Panc1 (cell line): Measurements from ENCODE around the gene CD28. TPM values are rescaled to one million over a fixed set of nuclear protein-coding genes. Genes with fewer than 3 reads are reported as not detected.

Source experiments
- ATAC-seq: fragments of 200-7000 bp; cut with Tn5 transposase; 2 replicates; pipeline ENCODE4 v1.9.1; 2020; ENCODE audit warnings: mild to moderate bottlenecking, moderate library complexity
- BruUV-seq: library from RNA; stranded (reverse); fragments of 400-500 nt; replicated peaks from 2 replicates; lab custom pipeline; 2021; lab: Mats Ljungman, UMichigan
- CTCF ChIA-PET: fragments of 300-600 bp; sonication (Branson Sonifier 250); formaldehyde crosslinking; loops from one replicate; lab custom pipeline; 2022; ENCODE audit warnings: antibody characterized with exemption; lab: Charles Lee
- POLR2A ChIA-PET: fragments of 300-600 bp; sonication (Branson Sonifier 250); formaldehyde crosslinking; loops from one replicate; lab custom pipeline; 2022; ENCODE audit warnings: antibody characterized with exemption; lab: Charles Lee
- DNase-seq: peaks from one replicate; pipeline ENCODE4 v3.0.0-alpha.2; 2010; ENCODE audit warnings: low read depth, low spot score
- H3K27ac ChIP-seq: 2 replicates; pipeline ENCODE4 v1.5.1; 2011; ENCODE audit warnings: mild to moderate bottlenecking, low read length, inconsistent platforms
- H3K27me3 ChIP-seq: fragments of 200-500 bp; sonication (Bioruptor generic); 2 replicates; pipeline ENCODE4 v1.6.0; 2014; ENCODE audit warnings: low read length, inconsistent platforms; ENCODE audit not compliant: control insufficient read depth, insufficient read depth
- H3K36me3 ChIP-seq: fragments of 200-500 bp; sonication (Bioruptor generic); 2 replicates; pipeline ENCODE4 v1.5.1; 2014; ENCODE audit warnings: inconsistent platforms, mild to moderate bottlenecking, low read length, moderate library complexity; ENCODE audit not compliant: control insufficient read depth, insufficient read depth
- H3K4me1 ChIP-seq: 2 replicates; pipeline ENCODE4 v1.5.1; 2011; ENCODE audit warnings: inconsistent platforms, mild to moderate bottlenecking, low read length, moderate library complexity; ENCODE audit not compliant: control insufficient read depth, insufficient read depth
- H3K4me3 ChIP-seq, 2 experiments: 2 replicates each; pipeline ENCODE4 v1.5.1; 2011 to 2012; ENCODE audit warnings: low read depth in 2 of 2, low read length in 2 of 2, mild to moderate bottlenecking in 2 of 2, inconsistent platforms in 1 of 2, moderate library complexity in 1 of 2
- H3K9me3 ChIP-seq: fragments of 200-500 bp; sonication (Bioruptor generic); 2 replicates; pipeline ENCODE4 v1.5.1; 2014; ENCODE audit warnings: low read depth, mild to moderate bottlenecking, inconsistent platforms, low read length, moderate library complexity; ENCODE audit not compliant: control insufficient read depth, insufficient read depth
- CTCF ChIP-seq: fragments of 450-650 bp; IDR thresholded peaks from 2 replicates; pipeline ENCODE4 v1.5.1; 2017; ENCODE audit warnings: mild to moderate bottlenecking
- POLR2AphosphoS5 ChIP-seq: IDR thresholded peaks from 2 replicates; pipeline ENCODE4 v1.6.1; 2012; ENCODE audit warnings: mild to moderate bottlenecking, low read depth, low read length, moderate library complexity
- REST ChIP-seq, 2 experiments: IDR thresholded peaks; 2 replicates each; pipeline ENCODE4 v1.6.1; 2011 to 2012; ENCODE audit warnings: low read depth in 2 of 2, control low read depth in 1 of 2, low read length in 1 of 2, mild to moderate bottlenecking in 1 of 2, moderate library complexity in 1 of 2; ENCODE audit not compliant: insufficient read depth in 1 of 2
- SIN3A ChIP-seq: IDR thresholded peaks from 2 replicates; pipeline ENCODE4 v1.6.1; 2012; ENCODE audit warnings: low read depth, mild to moderate bottlenecking, low read length, moderate library complexity, borderline replicate concordance; ENCODE audit not compliant: insufficient read depth
- TCF7L2 ChIP-seq: IDR thresholded peaks from 2 replicates; pipeline ENCODE4 v1.6.1; 2011; ENCODE audit warnings: mild to moderate bottlenecking, low read depth, low read length, inconsistent platforms
- in situ Hi-C: cut with HindIII; loops from 2 replicates; pipeline ENCODE4 v1.10.0; 2016; ENCODE audit warnings: low sequenced_read_pairs, low pct_unique_long_range_greater_than_20kb
- intact Hi-C: fragments of 100-400 bp; cut with micrococcal nuclease; formaldehyde crosslinking; loops from one replicate; pipeline ENCODE4 v1.10.0; 2022; ENCODE audit not compliant: unreplicated experiment
- total RNA-seq: library from RNA; stranded (reverse); gene quantifications from one replicate; pipeline ENCODE4 v1.2.1, GENCODE V29; 2021; ENCODE audit not compliant: unreplicated experiment

The CD28 gene
- total RNA-seq, 1 experiment from 2014 or later = 0.21 TPM

- ChIA-PET POLR2A (no interaction called here), CTCF (no interaction called here)
- no peaks in the 10 kb centered on the region for H3K4me1 ChIP-seq
- DNase-seq (no peak), ATAC-seq (no peak)
- no peaks in the 10 kb centered on the region for H3K9me3 ChIP-seq
- TF ChIP-seq SIN3A (no peak), POLR2AphosphoS5 (no peak), REST (IDR thresholded peaks at IDR 0.05; ENCODE audit: insufficient read depth in 1 of 2, low read depth in 2 of 2, low read length in 1 of 2) (no peak), CTCF (no peak), TCF7L2 (no peak)
- BruUV-seq = no TSS peak
- intact Hi-C loops = no loop called here
- H3K4me3 ChIP-seq = no peak overlapping the region
- H3K36me3 ChIP-seq = no peaks in the 10 kb centered on the region
- H3K27me3 ChIP-seq = peaks cover 5% of the 10 kb centered on the region
- no peak overlapping the region for H3K27ac ChIP-seq
- in situ Hi-C loops = no loop called here
These were observed 9.3 kb downstream of the CD28 start for GRCh38 chr2:203715744-203716143.

- Histone ChIP-seq H3K36me3 (no peaks in the 10 kb centered on the region), H3K9me3 (no peaks in the 10 kb centered on the region), H3K27ac (no peak overlapping the region), H3K4me3 (no peak overlapping the region), H3K27me3 (peaks cover 7% of the 10 kb centered on the region; the same call in 1 of the 2 replicates), H3K4me1 (no peaks in the 10 kb centered on the region)
- TF ChIP-seq CTCF = no peak
- no peak for TF ChIP-seq TCF7L2
- no peak for TF ChIP-seq POLR2AphosphoS5
- no peak for TF ChIP-seq SIN3A
- no peak for TF ChIP-seq REST (IDR thresholded peaks at IDR 0.05; ENCODE audit: insufficient read depth in 1 of 2, low read depth in 2 of 2, low read length in 1 of 2)
- in situ Hi-C loops = no loop called here
- ChIA-PET POLR2A (no interaction called here), CTCF (no interaction called here)
- DNase-seq = no peak
- intact Hi-C loops = no loop called here
- no peak for ATAC-seq
- no TSS peak for BruUV-seq
These were observed 11.6 kb downstream of the CD28 start for GRCh38 chr2:203718087-203718486.
